ENCODE data around the gene PRKAG3.

GRCh38 chr2:218831378-218831990 is at the start of gene PRKAG3:
- TF ChIP-seq POLR2AphosphoS5 (IDR thresholded peaks at IDR 0.05; ENCODE audit: borderline replicate concordance, low read depth, low read length) (no peak), EZH2 (IDR thresholded peaks at IDR 0.05) (no peak)
